Central memory CD8-positive, alpha-beta T cell (primary cell): Measurements from ENCODE around the gene MGAT4B.

Experiments used
- ATAC-seq: fragments of 150-1000 bp; cut with Tn5 transposase; replicated peaks from 2 replicates; pipeline ENCODE4 v1.10.0; 2022; ENCODE audit warnings: mild to moderate bottlenecking, moderate FRiP score, moderate number of reproducible peaks; ENCODE audit not compliant: poor library complexity, severe bottlenecking; ENCODE audit errors: extremely low read depth
- DNase-seq, 2 donors: peaks; one replicate each; pipeline ENCODE4 v3.0.0; 2021; ENCODE audit warnings: low spot score in 2 of 2
- H3K27ac Mint-ChIP-seq: one replicate; pipeline ENCODE4 v1.8.0; 2022; ENCODE audit warnings: low read depth, mild to moderate bottlenecking, moderate library complexity, mixed read lengths
- H3K27me3 Mint-ChIP-seq: one replicate; pipeline ENCODE4 v1.8.0; 2022; ENCODE audit warnings: mixed read lengths
- H3K36me3 Mint-ChIP-seq: one replicate; pipeline ENCODE4 v1.8.0; 2022; ENCODE audit warnings: mild to moderate bottlenecking, moderate library complexity, mixed read lengths; ENCODE audit not compliant: insufficient read depth
- H3K4me1 Mint-ChIP-seq: one replicate; pipeline ENCODE4 v1.8.0; 2022; ENCODE audit warnings: mixed read lengths
- H3K4me3 Mint-ChIP-seq: one replicate; pipeline ENCODE4 v1.8.0; 2022; ENCODE audit warnings: mild to moderate bottlenecking, moderate library complexity, mixed read lengths
- H3K9me3 Mint-ChIP-seq: one replicate; pipeline ENCODE4 v1.8.0; 2022; ENCODE audit warnings: mixed read lengths

Gene MGAT4B

DNA sequence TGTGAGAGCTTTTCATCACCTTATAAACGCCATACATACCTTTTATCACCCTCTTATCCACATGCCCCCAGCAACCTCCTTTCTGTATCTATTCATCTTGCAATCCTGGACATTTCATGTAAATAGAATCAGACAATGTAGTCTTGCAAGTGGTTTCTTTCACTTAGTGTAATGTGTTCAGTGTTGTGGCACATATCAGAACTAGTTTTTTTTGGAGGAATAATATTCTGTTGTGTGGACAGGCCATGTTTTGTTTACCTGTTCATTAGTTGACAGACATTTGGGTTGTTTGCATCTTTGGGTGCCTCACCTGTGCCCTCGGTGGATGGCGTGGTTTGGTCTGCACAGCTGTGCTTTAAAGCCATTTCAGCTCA is 15.4 kb upstream of the MGAT4B start:
- Mint-ChIP-seq H3K27me3 (no peaks in the 10 kb centered on the region), H3K36me3 (peaks cover 66% of the 10 kb centered on the region), H3K4me1 (peaks cover 46% of the 10 kb centered on the region), H3K27ac (peak overlapping the region; percentile 98), H3K4me3 (peak overlapping the region; percentile 93), H3K9me3 (no peaks in the 10 kb centered on the region)
- no peak for ATAC-seq
- DNase-seq = no peak

DNA sequence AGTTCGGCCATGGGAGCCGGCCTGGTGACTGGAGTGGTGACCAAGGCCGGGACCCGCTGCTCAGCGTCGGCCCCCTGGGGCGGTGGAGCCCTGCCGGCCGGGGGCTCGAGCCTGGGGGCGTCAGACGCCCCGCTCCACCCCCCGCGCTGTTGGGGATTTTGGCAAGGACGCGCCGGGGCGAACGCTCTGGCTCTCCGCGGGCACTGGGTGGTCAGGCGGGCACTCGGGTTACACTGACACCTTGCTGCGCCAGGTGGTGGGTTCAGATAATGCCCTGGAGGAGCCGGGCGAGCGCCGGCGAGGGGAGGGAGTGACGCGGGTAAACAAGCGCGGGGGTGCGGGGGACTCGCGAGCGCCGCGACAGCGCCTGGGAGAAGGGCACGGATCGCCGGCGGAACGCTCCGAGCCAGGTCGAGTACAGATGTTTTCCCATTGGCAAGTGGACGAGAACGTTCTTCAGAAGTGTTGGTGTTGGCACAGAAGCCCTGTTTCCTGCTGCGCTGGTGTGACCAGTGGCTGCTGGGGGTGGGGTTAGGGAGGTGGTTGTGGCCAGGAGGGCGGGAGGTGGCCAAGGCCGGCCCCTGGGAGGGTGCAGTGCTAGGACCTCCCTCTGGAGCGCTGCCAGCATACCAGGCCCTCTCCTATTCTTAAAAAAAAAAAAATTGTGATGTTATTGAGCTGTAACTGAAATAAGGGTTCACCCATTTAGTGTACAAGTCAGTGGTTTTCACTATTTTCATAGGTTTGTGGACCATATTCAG is 14.8 kb upstream of the MGAT4B start:
- DNase-seq (peak; percentile 89), ATAC-seq (peak; percentile 74)
- no peaks in the 10 kb centered on the region for H3K27me3 Mint-ChIP-seq
- peak overlapping the region; percentile 98 for H3K27ac Mint-ChIP-seq
- H3K9me3 Mint-ChIP-seq = no peaks in the 10 kb centered on the region
- peaks cover 61% of the 10 kb centered on the region for H3K36me3 Mint-ChIP-seq
- H3K4me1 Mint-ChIP-seq = peaks cover 46% of the 10 kb centered on the region
- H3K4me3 Mint-ChIP-seq = peak overlapping the region; percentile 93

DNA sequence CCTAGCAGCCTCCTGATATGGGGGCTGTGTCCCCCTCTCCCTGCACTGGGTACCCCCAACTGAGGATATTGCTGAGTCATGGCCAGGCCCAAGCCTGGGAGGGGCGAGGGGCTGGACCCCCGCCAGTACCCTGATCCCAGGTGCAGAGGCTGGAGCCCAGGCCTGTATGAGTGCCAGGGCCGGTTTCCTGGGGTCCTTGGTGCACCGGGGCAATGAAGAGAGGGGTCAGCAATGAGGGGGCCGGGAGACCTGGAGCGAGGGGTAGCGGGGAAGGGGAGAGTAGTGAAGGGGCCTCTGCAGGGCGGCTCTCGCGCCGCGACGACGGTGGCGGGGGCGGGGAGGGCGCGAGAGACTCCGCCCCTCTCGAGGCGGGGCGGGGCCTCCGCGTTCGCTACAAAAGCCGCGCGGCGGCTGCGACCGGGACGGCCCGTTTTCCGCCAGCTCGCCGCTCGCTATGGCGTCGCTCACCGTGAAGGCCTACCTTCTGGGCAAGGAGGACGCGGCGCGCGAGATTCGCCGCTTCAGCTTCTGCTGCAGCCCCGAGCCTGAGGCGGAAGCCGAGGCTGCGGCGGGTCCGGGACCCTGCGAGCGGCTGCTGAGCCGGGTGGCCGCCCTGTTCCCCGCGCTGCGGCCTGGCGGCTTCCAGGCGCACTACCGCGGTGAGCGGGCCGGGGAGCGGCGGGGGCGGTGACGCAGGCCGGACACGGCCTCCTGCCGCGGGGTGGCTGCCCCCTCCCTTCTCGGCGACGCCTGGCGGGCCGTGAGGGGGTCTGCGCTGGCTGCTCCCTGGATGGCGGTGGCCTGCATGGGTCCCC is 14.0 kb upstream of the MGAT4B start, which contains the start of gene SQSTM1:
Gene SQSTM1, plus strand, starts transcription at position 423 of the 815 bp plus-strand sequence. Its CDS starts 32 bp downstream, at position 455.
- Mint-ChIP-seq H3K9me3 (no peaks in the 10 kb centered on the region), H3K27ac (peak within 1 kb of the TSS; percentile 98), H3K27me3 (no peaks in the 10 kb centered on the region), H3K4me1 (peaks cover 46% of the 10 kb centered on the region), H3K36me3 (peaks cover 53% of the 10 kb centered on the region), H3K4me3 (peak within 1 kb of the TSS; percentile 93)
- ATAC-seq = peak; percentile 34
- peak; percentile 70 to 79 for DNase-seq

DNA sequence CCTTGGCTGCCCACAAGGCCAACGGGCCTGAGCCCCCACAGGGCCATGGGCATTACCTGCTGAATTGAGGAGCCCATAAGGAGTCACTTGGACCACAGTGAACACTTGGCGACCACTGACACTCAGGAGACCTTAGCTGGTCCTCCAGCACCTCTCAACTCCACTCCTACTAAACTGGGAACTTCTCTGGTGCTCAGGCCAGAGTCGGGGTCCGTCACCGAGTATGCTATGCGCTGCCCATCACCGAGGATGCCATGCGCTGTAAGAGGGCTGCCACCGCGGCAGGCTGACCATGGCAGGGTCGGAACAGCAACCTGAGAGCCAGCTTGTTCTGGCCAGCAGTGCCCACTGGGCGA is 13.4 kb upstream of the MGAT4B start:
- H3K9me3 Mint-ChIP-seq = no peaks in the 10 kb centered on the region
- DNase-seq (no peak), ATAC-seq (no peak)
- peaks cover 46% of the 10 kb centered on the region for H3K4me1 Mint-ChIP-seq
- H3K4me3 Mint-ChIP-seq = peak overlapping the region; percentile 93
- peaks cover 50% of the 10 kb centered on the region for H3K36me3 Mint-ChIP-seq
- no peaks in the 10 kb centered on the region for H3K27me3 Mint-ChIP-seq
- peak overlapping the region; percentile 93 for H3K27ac Mint-ChIP-seq

DNA sequence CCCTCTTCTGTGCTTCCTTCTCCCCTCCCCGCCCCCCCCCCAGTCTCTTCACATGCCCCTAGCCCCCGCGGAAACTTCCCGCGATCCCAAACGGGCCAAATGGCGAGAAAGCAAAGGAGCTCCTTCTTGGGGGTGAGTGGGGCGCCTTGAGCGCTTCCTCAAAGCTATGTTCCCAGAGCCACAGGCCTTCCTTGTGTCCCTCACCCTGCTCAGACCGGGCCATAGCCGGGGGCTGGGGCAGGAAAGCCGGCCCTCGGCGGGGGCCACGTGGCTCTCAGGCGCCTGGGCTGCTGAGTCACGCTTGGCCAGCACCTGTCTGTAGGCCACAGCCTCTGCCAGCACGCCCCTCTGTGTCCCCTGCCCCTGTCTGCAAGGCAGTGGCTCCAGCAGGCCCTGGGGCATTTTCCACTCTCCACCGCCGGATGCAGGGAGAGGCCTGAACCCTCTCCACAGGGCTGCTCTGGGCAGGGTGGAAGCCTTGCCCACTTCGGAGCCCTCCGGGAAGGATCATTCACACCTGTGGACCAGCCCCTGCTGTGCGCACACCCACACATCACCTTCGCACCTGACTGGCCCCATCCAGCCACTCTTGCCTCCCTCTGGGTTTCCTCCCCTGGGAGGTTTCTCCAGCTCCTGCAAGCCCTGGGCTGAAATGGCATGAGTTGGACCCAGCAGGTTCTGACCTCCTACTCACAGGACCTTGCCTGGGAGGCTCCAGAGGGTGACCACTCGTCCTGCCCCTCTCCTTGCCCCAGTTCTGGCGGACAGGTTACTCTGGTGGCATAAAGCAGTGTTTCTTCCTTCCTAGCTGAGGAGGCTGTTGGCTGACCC is 12.8 kb upstream of the MGAT4B start:
- H3K27me3 Mint-ChIP-seq = no peaks in the 10 kb centered on the region
- no peak for DNase-seq
- H3K9me3 Mint-ChIP-seq = no peaks in the 10 kb centered on the region
- ATAC-seq = no peak
- peak overlapping the region; percentile 93 for H3K27ac Mint-ChIP-seq
- H3K4me3 Mint-ChIP-seq = peak overlapping the region; percentile 93
- H3K36me3 Mint-ChIP-seq = peaks cover 46% of the 10 kb centered on the region
- peaks cover 41% of the 10 kb centered on the region for H3K4me1 Mint-ChIP-seq

DNA sequence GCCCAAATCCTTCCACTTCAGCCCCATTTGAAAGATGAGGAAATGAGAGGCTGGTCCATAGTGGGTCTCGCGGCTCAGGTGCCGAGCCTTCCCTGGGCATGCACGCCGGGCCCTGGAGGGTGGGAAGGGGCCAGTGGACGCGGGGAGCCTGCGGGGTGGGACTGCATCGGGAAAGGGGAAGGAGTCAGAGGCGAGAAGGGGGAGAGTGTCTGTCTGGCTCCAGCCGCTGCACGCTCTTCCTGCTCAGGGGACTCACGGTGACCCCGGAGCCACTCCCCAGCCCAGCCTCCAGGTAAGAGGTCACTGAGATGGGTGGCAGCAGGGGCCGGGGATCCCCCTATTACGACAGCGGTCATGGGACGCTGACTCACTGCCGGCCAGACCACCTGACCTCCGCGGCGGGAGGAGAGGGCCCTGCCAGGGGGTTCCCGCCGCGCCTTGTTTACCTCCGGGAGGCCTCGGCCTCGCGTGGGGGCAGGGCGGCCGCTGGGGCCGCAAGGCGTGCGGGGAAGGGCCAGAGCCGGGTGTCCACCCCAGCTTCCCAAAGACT is 12.2 kb upstream of the MGAT4B start:
- Mint-ChIP-seq H3K4me1 (peaks cover 40% of the 10 kb centered on the region), H3K27me3 (no peaks in the 10 kb centered on the region), H3K36me3 (peaks cover 41% of the 10 kb centered on the region), H3K9me3 (no peaks in the 10 kb centered on the region), H3K4me3 (peak overlapping the region; percentile 93), H3K27ac (peak overlapping the region; percentile 93)
- peak; percentile 68 to 81 for DNase-seq
- peak; percentile 52 for ATAC-seq

DNA sequence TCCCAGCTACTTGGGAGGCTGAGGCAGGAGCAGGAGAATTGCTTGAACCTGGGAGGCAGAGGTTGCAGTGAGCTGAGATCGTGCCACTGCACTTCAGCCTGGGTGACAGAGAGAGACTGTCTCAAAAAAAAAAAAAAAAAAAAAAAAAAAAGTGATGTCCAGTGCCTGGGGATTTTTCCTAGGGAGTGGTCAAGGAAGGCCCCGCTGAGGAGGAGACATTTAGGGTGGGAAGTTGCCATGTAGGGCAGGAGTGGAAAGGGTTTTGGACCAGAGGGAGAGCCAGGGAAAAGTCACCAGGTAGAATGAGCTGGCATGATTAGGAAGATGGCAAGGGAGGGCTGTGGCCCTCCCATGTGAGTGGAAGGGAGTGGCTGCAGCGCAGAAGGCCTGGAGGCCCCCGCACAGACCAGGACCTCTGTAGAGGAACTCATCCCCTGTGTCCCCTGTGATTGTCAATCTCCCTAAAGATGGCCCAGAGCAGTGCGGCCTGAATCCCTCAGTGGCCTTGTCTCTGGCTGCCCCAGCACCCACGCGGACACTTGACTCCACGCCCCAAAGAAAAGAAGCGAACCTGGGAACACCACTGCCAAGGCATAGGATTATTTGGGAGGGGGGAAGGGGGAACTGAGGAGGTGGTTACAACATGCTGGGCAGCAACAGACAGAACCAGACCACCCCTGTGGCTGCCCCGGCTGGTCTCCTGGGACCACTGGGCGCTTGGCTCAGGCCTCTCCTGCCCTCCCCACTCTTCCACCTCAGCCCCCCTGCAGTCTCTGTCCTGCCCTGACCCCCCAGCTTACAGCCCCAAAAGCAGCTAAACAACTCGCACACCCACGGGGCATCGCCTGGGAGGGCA is 11.5 kb upstream of the MGAT4B start:
- Mint-ChIP-seq H3K27me3 (no peaks in the 10 kb centered on the region), H3K4me1 (peaks cover 39% of the 10 kb centered on the region), H3K36me3 (peaks cover 37% of the 10 kb centered on the region), H3K9me3 (no peaks in the 10 kb centered on the region), H3K4me3 (peak overlapping the region; percentile 93), H3K27ac (peak overlapping the region; percentile 93)
- ATAC-seq (no peak), DNase-seq (no peak)

DNA sequence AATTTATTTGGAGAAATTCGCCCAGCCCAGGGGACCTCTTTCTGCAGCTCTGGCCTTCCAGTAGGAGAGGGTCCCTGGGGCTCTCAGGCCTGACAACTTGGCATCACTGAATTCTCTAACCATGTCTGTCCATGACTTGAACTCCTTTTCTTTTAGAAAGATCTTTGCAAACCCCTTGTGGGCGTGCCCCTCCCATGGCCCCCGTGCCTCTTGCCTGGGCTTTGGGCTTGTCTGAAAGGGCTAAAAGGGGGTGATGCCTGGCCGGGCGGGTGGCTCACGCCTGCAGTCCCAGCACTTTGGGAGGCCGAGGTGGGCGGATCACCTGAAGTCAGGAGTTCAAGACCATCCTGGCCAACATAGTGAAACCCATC is 10.8 kb upstream of the MGAT4B start:
- peak overlapping the region; percentile 93 for H3K27ac Mint-ChIP-seq
- H3K9me3 Mint-ChIP-seq = no peaks in the 10 kb centered on the region
- no peaks in the 10 kb centered on the region for H3K27me3 Mint-ChIP-seq
- no peak for ATAC-seq
- no peak for DNase-seq
- peaks cover 32% of the 10 kb centered on the region for H3K36me3 Mint-ChIP-seq
- H3K4me1 Mint-ChIP-seq = peaks cover 34% of the 10 kb centered on the region
- no peak overlapping the region for H3K4me3 Mint-ChIP-seq

DNA sequence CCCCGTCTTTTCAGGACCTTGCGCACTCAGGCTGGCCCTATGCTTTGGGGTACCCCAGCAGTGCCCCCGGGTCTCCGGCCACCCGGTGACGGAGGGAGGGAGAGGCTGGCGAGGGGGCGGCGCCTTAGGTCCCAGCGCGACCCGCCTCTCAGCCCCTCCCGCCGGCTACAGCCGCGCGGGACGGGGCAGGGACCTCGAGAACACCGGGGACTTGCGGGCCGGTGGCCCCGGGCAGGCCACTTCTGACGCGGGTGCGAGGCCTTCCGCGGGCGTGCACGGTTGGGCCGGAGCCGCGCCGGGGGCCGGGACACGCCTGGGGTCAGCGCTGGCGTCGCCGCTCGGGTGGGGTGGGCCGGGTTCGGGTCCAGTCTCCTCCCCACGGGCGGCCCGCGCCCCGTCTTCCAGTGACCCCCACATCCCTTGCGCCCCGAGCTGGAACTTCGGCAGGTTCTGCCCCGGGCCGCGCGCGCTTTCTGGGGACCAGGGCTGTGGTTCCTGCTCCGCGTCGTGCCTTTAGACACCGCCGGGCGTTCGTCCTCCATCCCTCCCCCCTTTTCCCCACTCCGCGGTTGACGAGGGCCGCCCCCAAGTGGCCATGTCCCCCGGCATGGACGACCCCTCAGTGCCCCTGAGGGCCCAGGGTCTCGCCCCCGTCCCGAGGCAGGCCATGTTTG is 10.3 kb upstream of the MGAT4B start:
- H3K27ac Mint-ChIP-seq = peak overlapping the region; percentile 93

DNA sequence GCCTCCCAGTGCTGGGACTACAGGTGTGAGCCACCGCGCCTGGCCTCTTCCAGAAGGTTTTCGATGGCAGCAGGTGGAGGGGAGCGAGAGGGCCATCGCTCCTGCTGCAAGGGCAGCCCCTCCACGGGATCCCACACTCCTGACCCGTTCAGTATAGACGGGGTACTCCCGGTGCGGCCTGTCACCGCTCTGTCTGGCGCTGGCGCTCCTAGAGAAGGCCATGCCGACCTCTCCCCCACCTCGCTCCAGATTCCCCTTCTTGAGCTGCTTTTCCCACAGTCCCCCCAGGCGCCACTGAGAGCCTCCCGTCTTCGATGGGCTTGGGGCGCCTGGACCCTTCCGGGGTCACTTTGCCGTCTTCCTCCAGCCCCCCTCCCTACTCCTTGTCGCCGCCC is 9.7 kb upstream of the MGAT4B start:
- ATAC-seq = no peak
- Mint-ChIP-seq H3K36me3 (peaks cover 23% of the 10 kb centered on the region), H3K27ac (no peak overlapping the region), H3K9me3 (no peaks in the 10 kb centered on the region), H3K27me3 (no peaks in the 10 kb centered on the region), H3K4me3 (no peak overlapping the region), H3K4me1 (peaks cover 23% of the 10 kb centered on the region)
- no peak for DNase-seq

More for the DNA sequence above, 10.3 kb upstream of the MGAT4B start:
- DNase-seq (no peak), ATAC-seq (no peak)
- H3K4me1 Mint-ChIP-seq = peaks cover 28% of the 10 kb centered on the region
- H3K4me3 Mint-ChIP-seq = no peak overlapping the region
- peaks cover 28% of the 10 kb centered on the region for H3K36me3 Mint-ChIP-seq
- H3K27me3 Mint-ChIP-seq = no peaks in the 10 kb centered on the region
- H3K9me3 Mint-ChIP-seq = no peaks in the 10 kb centered on the region

DNA sequence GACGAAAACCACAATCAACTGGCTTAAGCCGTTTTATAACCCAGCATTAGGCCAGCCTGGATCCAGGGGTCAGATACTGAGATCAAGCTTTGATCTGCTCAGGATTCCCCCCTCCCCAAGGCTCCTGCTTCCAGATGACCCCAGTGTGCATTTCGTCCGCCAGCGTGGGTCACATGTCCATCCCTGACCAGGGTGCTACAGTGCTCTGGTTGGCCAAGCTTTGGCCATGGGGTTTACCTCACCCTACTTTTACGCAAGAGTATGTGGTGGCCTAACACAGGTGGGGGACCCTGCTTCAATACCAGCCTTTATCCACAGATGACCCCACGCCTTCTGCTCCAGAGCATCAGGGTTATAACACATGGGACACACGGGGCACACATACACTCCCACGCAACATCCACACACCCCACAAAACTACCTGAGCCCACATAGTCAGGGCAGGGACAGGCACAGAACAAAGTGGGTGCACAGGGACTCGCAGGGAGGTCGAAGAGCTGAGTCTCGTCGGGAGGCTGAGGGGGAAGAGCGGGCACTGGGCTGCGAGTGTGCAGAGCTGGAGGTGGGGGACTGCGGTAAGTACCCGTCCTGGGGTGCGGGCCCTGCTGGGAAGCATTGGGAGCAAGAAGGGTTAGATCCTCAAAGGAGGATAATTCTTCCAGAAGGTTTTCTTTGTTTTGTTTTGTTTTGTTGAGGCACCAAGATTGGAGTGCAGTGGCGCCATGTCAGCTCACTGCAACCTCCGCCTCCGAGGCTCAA is 9.0 kb upstream of the MGAT4B start:
- no peak for ATAC-seq
- no peaks in the 10 kb centered on the region for H3K27me3 Mint-ChIP-seq
- peak overlapping the region; percentile 16 for H3K27ac Mint-ChIP-seq
- H3K4me1 Mint-ChIP-seq = peaks cover 22% of the 10 kb centered on the region
- peak overlapping the region; percentile 33 for H3K4me3 Mint-ChIP-seq
- peaks cover 18% of the 10 kb centered on the region for H3K36me3 Mint-ChIP-seq
- no peaks in the 10 kb centered on the region for H3K9me3 Mint-ChIP-seq
- DNase-seq = no peak
